Measurements from ENCODE around the gene GH1. TPM values are rescaled to one million over a fixed set of nuclear protein-coding genes. Genes with fewer than 3 reads are reported as not detected.
A peak's percentile ranks its signal among the peaks of the same experiment; 100 is the strongest.
"Not testable (repeated sequence)": the region's sequence is repeated elsewhere in the genome, so short reads cannot be mapped to it uniquely, and the experiment has no call there.

The GH1 gene
- not detected for total RNA-seq

DNA sequence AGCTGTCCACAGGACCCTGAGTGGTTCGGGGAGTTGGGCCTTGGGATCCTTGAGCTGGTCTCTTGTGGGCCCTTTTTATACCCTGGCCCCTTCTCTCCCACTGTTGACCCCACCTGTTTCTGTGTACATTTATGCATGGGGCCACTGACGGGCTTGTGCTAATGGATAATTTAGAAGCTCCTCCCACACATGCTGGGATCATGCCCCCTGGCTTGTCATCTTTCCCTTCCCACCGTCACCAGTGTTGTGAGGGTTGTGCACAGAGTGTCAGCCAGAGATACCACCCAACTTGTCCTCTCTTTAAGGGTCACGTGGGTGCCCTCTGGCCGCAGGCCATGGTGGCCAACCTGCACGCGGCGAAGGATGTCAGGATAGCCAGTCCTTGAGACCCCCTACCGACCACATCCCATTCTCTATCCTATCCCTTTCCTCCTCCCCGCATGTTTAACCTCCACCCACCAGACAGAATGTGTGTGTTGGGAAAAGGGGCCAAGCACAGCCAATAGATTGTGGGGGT lies at the start of gene GH1:
Gene GH1 (minus strand): TSS at position 51 of the 517 bp plus-strand sequence. CDS start 63 bp downstream, outside the sequence.
- not testable (repeated sequence) for ATAC-seq

DNA sequence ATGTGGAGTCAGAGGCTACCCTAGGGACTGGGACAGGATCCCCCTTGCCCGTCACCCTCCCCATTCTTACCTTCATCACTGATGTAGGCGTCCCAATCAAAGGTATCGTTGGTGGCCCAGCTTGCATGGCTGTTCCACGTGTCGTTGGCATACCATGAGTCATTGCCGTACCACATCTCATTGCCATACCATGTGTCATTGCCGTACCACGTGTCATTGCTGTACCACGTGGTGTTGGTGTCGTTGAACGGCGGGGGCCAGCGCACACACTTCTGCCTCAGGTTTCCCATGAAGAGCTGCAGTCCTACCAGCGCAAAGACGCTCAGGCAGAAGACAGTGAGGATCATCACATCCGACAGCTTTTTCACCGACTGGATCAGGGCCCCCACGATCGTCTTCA lies 49.3 kb upstream of the GH1 start:
- ATAC-seq = no peak

DNA sequence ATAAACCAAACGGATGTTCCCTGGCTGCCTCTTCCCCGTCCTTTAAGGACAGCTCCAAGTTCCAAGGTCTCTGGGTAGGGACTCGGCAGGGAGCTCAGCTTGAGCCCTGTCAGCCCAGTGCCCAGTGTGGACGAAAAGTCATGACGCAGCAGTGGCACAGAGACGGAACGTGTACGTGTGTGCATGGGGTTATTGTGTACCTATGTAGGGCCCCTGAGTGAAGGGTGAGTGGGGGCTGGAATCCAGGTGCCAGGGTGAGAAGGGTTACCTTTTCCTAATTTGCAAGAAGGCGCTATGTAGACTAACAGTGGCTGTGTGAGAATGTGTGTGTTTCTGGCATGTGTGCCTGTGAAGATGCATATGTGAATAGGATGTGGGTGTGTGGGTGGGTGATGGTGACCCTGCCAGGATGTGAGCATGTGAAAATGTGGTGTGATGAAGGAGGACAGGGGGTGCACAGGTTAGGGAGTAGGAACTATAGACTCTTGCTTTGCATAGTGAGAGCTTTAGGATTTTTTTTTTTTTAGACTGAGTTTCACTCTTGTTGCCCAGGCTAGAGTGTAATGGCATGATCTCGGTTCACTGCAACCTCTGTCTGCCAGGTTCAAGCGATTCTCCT lies 48.1 kb upstream of the GH1 start:
- no peak for ATAC-seq

DNA sequence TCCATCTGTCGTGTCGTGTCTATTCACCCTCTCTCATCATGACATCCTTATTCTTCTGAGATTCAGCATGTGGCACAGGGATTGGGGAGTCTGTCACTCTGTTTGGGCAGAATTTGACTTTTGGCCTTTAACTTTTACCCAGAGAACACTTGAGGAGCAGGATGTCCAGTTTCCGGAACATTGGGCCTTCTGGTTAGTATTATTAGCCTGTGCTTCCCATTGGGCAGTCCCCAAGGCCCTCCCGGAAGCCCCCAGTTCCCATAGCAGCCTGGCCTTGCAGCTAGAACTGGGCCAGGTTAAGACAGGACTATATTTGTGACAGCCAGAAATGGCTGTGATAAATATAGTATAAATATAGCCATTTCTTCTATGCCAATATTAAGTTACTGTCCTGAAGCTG lies 44.5 kb upstream of the GH1 start:
- ATAC-seq = no peak

DNA sequence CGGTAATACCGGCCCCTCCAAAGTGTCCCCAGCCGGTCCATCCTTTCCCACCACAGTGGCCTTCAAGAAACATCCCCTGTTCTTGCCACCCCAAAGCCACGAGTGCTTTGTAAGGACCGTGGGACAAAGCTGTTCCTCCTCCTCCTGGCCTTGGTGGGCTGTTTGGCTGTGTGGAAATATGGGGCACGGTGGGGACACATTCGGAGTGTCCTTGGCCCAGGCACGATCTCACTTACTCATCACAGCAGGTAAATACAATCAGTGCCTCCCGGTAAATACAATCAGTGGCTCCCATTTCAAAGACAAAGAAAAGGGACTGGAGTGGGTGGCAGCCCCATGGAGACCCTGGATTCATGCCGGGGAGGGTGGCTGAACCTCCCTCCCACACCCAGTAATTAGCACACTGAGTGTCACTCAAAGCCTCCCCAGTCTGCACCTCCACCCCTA lies 43.7 kb upstream of the GH1 start:
- no peak for ATAC-seq

DNA sequence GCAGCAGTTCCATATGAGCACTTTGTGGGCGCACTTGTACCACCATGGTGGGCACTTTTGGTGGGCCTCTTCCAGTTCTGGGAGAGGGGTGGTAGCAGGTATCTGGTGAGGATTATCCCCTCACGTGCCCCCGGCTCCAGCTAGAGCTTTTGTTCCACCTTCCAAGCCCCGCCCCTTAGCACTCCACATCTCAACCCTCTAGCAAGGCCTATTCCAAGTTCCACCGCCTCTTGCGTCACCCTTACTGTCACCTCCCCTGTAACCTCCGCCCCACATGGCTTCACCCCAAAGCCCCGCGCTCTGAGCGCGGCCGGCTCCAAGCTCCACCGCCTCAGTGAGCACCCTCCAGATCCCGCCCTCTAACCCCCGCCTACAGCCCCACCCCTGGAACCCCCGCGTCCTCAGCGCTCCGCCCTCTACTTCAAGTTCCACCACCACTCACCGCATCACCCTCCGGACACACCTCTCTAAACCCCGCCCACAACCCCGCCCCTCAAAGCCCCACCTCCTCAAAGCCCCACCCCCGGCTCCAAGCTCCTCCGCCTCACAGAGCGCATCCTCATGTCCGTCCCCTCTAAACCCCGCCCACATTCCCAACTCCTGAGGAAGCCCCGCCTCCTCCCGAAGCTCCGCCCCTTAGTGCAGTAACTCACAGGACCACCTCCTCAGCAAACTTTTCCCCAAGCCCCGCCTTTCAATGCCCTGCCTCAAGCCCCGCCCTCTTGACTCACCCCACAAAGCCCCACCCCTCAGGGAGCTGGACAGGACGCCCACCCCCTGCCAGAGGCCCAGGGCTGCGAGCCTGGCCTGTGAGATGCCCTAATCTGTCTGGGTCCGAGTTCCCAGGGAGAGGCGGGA lies 42.9 kb upstream of the GH1 start:
- peak; percentile 65 for ATAC-seq

DNA sequence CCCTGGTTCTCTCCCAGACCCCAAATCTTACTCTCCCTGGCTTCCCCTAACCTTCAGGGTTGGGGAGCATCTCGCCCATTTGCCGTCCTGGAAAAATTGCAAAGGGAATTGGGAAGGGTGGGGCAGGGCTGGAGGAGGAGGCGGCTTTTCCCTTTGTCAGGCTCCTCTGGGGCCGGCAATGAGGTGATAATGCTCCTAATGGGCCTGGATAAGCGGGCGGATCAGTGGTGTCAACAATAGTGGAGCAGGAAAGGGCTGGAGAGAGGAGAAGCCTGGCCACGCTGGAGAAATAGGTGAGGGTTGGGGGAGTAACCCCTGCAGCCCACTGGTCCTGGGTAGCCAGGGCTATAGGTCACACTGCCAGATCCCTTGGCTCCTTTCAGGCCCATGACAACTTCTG lies 41.8 kb upstream of the GH1 start:
- ATAC-seq = no peak

DNA sequence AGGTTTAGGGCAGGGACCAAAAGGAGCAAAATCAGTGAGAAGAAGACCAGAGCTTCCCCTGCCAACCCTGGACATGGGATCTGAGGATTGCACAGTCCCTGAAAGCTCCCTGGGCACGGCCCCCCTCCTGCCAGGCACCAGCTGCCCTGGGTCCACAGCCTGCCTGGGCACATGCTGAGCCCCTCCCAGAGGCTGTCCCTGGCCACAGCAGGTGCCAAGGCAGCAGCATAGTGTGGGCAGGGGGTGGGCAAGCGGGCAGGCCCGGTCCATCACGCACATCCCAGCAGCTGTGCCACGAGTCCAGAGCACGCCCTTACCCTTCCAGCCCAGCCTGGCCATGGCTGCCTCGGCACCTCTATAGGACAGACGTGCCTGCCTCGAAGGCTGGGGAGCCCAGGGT lies 41.4 kb upstream of the GH1 start:
- peak; percentile 4 for ATAC-seq

DNA sequence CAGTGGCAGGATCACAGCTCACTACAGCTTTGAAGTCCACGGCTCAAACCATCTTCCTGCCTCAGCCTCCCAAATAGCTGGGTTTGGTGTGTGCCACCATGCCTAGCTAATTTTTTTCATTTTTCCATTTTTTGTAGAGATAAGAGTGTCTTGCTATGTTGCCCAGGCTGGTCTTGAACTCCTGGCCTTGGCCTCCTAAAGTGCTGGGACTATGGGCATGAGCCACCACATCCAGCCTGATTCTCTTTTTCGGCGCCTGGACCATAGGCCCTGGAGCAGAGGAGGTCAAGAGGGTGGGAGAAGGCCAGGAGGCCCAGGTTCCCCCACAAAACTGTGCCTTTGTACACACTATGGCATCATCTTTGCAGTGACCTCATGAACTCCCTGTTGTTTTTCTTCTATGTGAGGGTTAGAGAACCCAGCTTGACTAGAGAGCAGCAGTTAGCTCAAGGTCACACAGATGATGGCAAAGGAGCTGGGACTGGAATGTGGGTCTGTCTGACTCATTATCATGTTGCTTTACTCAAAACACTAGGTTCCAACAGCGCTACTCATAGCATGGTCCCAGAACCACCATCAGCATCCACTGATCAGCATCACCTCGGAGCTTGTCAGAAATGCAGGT lies 37.8 kb upstream of the GH1 start:
- ATAC-seq = no peak

DNA sequence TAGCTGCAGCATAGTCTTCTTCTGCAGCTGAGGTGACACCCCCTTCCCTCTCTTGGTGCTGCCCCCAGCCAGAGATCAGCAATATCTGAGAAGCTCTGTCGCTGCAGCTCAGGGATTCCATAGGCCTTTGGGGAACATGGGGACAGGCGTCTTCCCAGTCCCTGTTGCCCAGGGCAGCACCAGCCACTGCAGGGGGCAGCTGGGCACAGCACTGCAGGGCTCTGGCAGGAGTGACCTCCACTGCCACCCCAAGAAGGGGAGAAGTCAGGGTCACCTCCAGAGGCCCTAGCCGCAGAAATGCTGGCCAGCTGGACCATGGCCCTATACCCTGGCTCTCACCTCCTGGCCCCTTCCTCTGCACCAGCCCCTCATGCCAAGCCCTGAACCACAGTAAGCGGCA lies 37.2 kb upstream of the GH1 start:
- ATAC-seq = no peak

DNA sequence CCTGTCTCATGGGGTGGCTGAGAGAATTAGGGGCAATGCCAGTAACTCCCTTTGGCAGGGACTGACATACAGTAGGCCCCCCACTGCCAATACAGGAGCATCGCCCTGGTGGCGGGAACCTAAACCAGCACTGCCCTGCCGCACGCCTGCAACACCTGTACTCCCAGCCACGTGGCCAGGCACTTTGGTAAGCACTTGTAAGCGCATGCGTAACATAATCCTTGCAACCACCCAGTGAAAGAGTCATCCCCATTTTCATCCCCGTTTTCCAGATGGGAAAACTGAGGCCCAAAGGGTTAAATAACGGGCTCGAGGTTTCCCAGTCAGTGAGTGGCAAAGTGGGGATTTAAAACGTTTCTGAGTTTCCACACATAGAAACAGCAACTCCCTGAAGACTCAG lies 36.6 kb upstream of the GH1 start:
- ATAC-seq = no peak

DNA sequence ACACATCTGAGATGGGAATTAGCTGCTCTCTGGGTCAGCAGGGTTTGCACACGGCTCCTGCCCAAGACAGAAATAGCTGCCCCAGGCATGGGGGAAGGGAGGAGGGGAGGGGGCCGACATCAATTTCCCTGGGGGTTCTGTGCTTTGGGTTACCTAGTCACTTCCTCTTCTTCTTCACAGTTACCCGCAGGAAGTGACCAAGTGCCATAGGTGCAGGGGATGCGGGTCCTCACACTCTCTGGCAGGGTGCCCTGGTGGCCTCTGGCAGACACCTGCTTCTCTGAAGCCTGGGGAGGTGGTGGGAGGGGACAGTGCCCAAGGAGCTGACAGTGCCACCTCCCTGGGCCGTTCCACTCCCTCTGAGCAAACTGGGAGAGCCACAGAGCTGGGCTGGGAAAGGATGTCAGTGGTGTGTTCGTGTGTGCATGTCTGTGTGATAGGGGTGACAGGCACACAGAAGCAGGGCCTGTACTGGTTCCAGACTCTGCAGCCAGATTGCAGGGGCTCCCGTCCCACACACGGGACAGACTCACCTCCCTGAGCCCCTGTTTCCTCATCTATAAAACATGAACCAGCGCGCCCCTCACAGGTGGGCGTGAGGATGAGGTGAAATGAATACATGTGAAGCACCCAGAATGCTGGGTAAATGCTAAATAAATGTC lies 35.9 kb upstream of the GH1 start:
- peak; percentile 13 for ATAC-seq

DNA sequence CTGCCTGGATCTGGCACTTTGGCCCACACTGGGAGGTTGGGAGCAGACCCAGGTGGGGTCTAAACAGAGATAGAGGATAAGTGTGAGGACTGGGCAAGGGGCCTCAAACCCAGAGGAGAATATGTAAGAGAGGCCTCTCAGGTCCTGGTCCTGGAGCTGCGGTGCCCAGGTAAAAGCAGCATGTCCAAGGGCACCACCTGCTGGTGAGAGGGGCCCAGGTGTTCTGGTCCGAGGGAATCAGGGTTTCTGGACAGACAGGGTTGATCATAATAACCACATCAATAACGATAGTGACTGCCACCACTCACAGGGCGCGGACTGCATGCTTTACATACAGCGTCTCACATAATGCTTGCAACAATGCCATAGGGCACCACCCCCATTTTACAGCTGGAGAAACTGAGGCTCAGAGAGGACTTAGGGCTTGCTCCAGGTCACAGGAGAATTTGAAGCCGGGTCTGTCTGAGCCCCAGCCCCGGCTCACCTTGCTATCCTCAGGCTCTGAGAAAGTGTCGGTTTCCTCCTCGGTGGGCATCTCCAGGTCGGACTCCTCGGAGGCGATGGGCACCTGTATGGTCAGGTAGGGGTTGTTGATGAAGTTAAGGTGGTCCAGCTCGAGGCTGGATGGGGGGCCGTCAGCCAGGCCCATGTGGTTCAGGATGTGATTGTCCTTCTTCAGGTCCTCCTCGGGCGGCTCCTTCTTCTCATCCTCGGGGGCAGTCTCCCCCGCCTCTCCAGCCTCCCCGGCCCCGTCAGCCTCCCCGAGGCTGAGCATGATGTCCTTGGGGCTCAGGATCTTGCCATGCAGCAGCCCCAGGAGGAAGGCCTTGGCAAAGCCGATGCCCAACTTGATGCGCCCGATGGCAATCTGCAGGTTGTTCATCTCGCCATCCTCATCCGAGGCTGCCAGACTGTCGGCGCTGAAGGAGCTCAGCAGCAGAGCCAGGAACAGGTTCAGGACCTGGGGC lies 32.6 kb upstream of the GH1 start:
- ATAC-seq = peak; percentile 61

DNA sequence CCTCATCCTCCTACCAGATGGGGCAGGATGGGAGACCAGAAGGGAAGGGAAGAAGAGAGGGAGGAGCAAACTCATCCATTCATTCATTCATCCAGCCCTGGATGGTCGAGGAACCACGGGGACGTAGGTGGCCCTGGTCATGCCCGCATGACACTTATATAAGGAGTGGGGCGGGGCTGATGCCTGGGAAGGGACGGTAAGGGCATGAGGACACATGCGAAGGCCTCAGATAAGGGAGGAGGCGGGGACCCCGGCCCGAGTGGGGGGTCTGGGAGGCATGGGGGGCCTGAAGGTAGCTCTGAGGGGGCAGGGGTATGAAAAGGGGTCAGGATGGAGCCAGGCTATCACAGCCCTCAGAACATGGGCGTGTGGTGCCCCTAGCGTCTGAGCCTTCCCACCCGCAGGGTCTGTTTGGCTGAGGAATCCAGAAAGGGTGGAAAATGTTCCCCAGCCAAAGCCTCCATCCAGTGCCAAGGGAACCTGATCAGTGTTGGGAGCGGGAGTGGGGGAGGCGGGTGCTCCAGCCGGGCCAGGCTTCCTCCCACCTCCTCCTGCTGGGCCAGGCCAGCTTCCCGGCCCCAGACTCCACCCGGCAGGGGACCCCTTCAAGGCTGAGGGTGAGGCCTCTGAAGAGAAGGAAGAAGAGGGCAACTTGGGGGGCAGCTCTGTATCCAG lies 31.1 kb upstream of the GH1 start:
- ATAC-seq = no peak

DNA sequence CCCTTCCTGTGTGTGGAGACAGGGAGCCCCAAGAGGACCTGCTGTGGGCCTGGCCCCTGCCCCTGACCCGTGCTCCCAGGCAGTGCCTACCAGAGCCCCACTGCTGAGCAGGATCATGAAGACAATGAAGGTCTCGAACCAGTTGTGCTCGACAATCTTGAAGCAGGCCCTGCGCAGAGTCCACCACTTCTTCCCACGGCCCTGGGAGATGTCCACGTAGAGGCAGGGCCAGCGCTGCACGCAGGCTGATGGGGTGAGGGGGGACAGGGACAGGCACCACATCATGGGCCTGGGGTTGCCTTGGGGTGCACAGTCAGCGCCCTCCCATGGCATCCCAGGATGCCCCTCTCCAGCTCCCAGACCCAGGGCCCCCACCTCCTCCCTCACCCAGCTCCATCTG lies 29.9 kb upstream of the GH1 start:
- no peak for ATAC-seq

DNA sequence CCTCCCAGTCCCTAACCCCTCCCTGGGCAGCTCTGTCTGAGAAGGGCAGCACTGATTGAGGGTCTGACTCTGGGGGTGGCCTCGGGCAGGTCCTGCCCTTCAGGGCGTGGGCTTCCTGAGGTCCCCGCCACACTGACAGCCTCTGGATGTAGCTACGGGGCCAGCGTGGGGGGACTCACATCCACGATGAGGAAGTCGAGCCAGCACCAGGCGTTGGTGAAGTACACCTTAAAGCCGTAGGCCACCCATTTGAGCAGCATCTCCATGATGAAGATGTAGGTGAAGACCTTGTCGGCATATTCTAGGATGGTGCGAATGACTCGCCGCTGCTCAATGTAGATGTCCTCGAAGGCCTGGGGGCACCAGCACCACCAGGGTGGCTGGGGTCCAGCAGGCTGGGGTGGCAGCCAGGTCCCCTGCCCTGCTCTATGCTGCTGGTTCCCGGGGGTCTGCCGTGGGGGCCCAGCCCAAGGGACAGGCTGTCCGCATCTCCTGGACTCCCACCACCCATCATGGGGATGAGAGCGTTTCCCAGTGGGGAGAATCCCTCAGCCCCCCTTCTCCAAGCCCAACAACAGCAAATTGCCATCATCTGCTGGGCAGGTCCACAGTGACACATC lies 29.2 kb upstream of the GH1 start:
- ATAC-seq = no peak

DNA sequence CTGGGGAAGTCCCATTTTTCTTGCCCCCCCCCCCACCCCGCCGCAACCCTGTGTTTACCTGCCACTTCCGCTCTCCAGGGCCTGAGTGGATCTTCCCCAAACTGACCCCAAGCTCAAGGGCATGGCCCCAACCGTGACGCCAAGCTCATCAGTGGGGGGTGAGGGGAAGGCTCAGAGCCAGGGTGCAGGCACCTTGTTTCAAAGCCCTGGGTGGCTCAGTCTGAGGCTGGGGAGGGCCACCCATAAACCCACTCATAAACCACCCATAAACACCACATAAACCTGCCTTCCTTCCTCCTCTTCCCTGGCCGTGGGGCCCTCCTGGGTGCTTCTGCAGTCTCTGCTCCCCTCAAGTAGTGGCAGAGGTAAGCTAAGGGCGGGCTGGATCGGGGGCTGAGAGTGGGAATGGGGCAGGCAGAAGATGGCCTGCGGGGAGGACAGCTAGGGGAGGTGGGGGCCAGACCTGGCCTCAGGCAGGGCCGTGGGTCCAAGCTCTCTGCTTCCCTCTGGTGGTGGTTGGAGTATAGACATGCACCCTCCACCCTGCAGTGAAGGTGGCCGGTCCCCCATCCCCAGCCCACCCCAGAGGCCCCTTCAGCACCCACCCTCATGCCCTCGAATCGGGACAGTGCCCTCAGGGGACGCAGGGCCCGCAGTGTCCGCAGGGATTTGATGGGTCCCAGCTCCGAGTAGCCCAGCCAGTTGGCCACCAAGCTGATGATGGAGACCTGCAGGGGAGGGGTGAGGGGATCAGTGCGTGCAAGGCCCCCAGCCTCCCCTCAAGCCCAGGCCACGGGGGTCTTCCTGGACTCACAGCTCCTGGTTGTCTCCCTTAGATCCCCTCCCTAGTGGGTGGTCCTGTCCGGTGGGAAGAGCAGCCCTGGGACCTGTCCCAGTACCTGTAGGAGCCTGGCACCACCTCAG lies 28.1 kb upstream of the GH1 start:
- ATAC-seq = peak; percentile 55

DNA sequence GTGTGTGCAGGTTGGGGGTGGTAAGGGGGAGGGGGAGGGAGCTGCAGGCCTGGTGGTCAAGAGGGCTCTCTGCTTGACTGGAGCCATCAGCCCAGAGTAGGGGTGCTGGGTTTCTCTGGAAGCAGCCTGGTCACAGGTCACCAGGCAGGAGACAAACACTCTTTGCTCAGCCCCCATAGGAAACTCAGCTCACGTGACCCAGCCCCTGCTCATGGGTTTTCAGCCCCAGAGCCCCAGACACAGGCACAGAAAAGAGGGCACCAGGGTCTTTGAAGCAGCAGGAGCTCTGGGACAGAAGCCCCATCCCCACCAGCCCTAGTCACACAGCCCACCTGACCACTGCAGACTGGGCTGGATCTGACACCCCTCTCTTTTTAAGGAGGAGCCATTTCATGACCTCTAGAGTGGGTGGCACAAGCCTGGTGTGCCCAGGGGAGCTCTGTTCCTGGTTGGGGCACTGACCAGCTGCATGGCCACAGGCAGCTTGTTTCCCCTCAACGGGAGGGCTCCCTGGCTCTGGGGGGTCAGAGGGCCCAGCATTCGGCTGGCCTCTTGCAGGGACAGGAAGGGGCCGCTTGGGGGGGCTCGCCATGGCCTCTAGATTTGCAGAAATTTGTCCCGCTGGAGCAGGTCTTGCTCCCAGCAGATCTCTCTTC lies 27.3 kb upstream of the GH1 start:
- no peak for ATAC-seq

Measured in esophagus mucosa (tissue), 1 donor.